ENCODE results near the gene SERINC5.
"Not testable (repeated sequence)": the region's sequence is repeated elsewhere in the genome, so short reads cannot be mapped to it uniquely, and the experiment has no call there.

SERINC5 gene

DNA sequence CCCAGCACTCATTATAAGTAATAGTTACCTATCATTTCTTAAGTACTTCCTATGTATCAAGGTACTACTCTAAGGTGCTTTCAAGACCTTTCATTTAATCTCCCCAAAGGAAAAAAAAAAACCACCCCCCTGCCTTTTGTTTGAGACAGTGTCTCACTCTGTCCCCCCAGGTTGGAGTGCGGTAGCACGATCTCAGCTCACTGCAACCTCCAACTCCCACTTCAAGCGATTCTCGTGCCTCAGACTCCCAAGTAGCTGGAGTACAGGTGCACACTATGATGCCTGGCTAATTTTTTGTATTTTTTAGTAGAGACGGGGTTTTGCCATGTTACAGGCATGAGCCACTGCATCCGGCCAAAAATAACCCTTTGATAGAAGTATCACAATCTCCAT, 29.9 kb downstream of the SERINC5 start:
- no peak for ATAC-seq

DNA sequence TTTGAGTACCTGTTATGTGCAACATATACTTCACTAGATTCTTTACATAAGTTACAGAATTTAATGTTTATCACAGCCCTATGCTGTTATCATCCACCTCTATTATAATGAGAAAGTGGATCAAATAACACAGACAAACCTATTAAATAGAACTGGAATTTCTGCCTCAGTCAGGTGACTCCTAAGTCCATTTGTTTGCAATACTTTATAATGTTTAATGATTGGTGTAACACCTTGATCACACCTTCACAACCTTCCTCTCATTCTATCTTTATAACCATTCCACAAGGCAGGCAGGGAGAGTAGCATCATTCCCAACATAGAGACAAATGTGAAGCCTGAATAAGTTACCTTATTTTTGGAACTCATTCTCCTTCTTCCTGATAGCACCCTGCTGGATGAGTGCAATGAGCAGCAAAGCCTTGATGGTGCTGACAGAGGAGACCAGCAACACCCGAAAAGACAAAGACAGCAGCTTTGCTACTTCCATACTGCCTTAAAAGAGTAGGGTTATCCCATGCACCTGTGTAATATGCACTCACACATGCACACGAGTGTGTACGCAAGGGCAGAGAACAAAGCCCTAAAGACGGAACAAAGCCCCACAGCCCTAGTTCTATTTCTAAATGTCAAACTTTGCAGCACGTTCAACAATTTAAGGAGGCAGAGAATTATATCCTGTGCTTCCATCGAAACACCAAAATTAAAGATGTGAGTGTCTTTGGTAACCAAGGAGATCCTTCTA, 30.5 kb downstream of the SERINC5 start:
- ATAC-seq = no peak

DNA sequence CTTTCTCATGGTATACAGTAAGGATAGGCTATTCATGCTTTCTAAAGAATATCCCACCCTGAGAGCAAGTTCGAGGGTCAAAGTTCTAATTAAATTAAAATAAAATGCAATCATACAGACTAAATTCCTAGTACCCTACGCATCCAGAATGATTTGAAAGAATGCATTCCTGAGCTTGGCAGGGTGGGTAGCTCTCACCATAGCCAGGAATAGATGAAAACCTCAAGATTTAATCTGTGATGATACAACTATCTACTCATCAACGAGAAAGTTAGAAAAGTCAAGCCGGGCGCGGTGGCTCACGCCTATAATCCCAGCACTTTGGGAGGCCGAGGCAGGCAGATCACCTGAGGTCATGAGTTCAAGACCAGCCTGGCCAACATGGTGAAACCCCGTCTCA, 32.3 kb downstream of the SERINC5 start:
- ATAC-seq = no peak

DNA sequence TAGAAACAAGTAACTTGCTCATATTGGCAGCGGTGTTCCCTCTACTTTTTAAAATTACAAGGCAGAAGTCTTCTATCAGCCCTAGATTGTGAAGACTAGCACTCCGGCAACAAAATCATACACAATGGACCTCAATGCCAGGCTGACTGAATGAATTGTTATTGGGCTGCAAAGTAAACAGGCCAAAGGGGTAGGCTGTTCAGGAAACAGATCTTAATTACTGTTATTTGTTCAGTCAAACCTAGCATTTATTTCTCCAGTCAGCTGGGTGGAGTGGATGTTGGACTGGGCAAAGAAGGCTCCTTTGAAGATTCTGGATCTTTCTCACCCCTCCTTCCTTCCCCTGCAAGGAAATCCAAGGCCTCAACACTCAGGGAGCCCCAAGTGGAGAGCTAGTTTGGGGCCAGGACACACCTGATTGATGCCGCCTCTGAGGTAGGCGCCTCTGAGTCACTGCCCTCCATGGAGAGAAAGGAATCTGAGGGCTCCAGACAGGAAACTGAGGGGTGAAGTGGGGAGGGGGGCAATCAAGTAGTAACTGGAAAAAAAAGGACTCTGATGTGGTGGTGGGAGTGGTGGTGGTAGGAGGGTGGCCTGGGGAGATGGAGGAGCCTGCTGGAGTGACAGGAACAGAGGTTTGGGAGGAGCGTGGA, 35.5 kb downstream of the SERINC5 start:
- ATAC-seq = no peak

DNA sequence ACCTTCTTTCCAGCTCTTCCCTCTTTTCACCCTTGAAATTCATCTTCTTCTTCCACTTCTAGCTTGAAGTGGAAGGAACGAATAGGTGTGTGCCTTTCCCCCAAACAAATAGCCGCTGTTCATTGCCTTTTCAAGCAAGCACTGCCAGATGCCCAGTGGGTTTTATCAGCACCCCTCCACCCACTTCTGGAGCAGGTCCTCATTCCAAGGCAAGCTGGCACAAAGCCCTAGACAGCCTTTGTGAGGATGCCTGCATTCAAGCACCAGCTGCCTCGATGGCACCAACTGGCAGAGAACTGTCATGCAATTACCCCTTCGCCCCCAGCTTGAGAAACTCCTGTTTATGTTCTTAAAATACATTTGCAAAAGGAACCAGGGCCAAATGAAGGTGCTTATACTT, 36.5 kb downstream of the SERINC5 start:
- no peak for ATAC-seq

DNA sequence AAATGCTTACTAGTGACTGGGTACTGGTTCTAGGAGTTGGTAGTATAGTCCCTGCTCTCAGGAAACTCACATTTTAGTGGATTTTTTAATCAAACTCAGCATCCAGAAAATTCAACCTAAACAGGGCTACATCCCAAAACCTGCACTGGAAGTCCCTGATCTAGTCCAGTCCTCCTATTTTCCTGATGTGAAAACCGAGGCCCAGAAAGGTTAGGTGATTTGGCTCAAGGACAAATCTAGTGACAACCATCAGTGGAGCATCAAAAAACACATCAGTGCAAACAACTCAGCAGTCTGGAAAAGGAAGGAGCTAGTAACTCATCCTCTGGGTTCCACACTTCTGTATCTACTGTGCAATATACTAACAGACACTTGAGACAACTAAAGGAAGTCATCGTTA, 38.2 kb downstream of the SERINC5 start:
- ATAC-seq = no peak

DNA sequence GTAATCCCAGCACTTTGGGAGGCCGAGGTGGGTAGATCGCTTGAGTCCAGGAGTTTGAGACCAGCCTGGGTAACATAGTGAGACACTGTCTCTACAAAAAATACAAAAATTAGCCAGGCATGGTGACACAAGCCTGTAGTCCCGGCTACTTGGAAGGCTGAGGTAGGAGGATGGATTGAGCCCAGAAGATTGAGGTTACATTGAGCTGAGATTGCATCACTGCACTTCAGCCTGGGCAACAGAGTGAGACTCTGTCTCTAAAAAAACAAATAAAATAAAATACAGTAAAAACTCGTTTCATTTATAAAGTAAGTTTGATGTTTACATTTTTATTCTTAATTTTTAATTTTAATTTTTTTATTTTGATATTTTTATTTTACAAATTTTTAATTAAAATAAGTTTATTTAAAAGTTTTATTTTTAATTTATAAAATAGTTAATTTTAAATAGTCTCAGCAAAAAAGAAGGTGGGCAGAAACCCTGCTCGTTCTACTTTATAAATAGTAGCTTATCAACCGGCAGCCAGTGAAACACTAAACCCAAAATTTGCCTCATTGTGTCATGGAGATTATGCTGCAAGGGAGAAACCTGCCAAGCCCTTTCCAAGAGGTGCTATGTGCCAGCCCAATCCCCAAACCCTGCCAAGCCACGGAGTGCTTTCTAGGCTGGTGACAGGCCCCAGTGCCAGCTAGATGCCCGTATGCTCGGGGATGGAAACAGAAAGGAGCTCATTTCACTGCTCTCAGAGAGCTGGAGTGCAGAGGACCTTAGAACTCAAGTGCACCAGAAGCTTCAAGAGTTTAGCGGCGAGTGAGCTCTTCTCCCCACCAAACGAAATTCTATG, 38.9 kb downstream of the SERINC5 start:
- no peak for ATAC-seq

DNA sequence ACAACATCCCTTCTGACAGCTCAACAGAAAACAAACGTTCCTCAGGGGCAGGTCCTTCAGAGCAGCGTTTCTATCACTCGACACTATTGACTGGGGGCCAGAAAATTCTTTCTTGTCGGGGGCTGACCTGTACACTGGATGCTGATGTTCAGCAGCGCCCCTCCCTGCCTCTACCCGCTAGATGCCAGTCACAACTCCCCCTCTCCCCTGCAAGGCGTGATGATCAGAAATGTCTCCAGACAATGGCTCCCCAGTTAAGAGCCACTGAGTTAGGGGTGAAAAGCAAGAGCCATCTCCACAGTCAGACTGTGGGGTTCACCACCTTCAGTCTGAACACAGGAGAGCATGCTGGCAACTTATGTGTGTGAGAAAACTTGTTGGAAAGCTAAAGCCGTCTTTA, 39.8 kb downstream of the SERINC5 start:
- peak in 1 of 2 donors; percentile 26 for ATAC-seq

DNA sequence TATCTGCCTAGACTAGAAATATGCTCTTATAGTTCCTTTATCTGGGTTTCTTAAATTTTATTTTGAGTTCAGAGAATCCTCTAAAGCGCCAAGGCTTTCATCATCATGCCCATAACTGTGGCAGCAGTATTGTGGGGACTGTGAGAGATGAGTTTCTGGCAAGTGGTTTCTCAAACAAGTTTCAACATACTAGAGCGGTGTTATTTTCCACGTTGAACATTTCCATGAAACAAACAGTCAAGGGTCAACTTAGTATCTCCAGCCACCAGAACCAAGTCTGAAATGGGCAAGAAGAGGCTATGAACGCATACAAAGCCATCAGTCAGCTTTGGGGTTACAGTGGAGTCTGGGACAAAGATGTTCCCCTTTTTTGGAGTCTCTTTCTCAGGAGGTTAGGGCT, 40.3 kb downstream of the SERINC5 start:
- no peak for ATAC-seq

DNA sequence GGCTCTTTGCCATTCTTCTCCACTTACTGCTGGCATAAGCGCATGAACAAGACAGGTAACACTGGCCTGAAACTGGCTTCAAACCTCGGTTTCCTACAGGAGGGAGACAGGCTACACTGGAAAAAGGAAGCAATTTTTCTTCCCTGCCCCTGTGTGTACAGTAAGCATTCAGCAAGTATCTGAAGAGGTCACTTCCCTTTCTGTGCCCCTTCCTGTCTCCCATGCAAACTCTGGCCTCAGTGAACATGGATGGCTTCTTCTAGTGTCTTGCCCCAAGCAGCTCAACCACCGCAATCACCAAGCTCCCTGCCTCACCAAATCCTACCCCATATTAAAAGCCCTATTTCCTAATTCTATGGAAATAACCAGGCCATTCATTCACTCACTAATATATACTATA, 42.4 kb downstream of the SERINC5 start:
- ATAC-seq = no peak

DNA sequence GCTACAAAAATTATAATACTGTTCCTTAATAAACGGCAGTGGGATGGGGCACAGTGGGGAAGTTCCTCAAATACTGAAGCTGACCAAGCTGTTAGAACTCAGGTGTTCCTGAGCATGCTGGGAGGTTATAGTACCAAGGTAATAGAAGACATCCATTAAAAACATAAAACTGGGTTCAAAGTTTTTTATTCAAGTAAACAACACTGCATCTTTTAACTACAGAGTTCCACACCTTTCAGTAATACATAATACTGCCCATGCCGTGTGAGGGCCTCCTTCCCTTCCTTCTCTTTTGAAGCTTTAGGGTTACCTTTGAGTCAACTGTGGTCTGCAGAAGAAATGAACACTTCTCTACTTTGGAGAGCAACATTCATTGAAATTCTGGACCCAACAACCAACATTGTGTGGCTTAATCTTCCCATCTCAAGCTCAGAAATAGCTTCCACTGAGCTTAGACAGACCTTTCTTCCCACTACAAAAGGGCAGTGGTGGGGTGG, 43.6 kb downstream of the SERINC5 start:
- ATAC-seq = peak in 1 of 2 donors; percentile 30

DNA sequence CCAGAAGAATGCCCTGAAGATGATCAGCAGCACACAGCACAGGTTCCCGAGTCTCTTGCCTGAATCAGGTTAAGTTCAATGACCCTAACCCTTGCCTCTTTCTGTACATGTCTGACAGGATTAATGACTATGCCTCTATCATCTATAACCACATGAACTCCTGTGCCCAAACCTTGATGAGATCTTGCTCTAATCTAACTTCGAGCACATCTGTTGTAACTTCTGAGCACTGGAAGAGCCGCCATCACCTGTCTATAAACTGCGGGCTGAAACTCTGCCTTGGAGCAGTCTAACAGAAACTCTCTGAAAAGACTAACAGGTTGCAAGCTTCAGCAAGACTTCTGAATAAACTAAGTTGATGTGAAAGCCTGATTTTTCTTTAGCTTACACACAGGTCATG, 44.5 kb downstream of the SERINC5 start:
- peak in 1 of 2 donors; percentile 5 for ATAC-seq

DNA sequence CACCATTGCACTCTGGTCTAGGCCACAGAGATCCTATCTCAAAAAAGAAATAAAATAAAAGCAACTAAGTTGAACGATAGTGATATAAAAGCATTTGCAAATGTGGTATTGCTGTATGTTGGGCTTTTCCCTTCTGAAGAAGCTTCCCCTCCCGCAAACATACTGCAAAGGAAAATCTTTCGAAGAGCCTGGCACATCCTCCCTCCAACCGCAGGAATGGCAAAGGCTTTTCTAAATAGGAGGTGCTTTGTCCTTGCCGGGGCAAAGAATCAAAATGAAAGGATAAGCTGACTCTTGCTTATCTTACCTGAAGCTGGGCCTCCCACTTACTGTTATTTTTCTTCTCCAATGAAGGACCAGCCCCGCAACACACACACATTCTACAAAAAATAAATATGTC, 45.8 kb downstream of the SERINC5 start:
- ATAC-seq = no peak

DNA sequence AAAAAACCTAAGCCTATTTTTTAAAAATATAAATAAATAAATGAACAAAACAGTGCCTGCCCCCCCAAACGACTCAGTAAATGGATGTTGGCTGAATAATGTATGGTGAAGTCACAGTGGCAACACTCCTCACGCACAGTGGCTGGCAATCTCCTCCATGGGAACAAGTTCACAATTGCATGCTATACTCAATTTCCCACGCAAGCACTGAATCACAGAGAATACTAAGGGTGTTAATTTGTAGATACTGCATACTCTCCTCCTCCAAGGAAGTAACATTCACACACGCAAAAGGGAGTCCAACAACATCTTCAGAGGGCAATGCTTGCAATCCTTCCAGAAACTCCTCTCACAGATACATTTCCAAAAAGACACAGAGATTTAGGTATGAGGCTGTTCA, 47.5 kb downstream of the SERINC5 start:
- no peak for ATAC-seq

DNA sequence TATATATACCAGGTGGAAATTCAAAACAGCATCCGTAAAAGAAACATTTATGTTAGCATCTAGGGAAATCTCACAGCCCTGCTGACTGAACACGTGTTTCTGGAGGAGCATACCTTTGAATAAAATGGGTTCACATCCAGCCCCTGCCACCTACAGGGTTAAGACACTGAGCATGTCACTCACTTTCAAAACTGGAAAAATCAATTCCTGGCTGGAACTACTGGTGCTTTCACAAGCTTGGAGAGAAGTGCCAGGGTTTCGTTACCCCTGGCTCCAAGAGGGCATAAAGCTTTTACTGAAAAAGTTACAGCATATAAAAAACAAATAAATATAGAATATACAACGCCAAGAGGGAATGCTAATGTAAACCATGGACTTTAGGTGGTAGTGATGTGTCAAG, 48.0 kb downstream of the SERINC5 start:
- no peak for ATAC-seq

DNA sequence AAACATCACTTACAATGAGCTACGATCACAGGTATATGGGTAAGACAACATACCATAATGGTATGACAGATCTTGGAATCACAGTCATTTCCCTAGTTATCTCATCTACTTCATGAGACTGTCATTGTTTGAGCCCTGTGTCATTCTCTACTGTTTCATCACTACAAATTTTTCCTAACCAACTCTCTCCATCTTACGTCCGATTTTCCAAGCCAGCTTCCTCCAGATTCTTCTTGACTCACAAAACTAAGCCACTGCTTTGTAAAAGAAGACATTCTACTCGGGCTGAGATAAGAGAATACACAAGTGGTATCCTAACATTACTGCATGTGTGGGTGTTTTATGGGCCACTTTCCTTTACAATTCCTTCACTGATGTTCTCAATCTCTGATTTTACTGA, 49.6 kb downstream of the SERINC5 start:
- peak; percentile 80 to 89 for ATAC-seq

DNA sequence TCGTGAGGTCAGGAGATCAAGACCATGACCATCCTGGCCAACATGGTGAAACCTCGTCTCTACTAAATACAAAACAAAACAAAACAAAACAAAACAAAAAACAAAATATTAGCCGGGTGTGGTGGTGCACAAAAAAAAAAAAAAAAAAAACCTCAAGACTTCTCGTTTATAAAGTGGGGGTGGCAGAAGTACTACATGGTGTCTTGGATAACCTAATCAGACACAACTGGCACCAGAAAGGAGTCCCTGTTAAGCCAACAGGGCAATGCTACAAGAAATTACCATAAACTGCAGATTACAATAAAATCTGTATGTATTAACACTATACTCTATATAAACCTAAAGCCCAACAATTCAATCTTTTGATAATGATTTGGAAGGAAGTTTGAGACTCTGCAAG, 50.0 kb downstream of the SERINC5 start:
- ATAC-seq = no peak

DNA sequence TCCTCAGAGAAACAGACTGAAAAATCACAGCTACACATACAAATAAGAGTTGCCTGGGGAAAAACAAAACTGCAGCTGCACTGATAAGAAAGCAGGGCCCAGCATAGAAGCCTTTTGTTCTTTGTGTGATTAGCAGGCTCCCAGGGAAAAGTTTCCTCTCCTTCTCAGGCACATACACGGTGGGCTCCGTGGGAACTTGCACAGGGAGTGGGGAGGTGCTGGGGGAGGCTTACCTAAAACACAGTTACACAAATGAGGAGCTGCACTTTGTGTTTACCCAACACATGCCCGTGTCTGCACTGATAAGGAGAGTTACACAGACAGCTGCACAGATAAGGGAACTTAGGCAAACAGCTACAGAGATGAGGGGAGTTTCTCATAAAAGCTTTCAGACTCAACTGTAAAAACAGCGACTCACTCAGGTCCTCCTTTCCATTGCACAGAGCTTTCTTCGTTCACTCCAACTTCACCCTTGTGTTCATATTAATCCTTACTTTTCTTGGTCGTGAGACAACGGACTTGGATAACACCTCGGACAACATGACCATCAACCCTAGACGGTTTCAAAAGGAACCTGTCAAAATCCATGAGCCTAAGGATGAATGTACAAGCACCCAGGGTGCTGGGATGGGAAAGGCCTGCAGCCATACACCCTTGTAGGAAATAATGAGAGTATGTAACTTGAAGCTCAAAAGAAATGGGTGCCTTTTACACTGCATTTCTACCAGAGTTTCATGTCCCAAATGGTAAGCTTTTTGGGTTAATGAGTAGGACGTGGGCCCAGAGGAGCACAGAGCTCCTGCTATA, 50.8 kb downstream of the SERINC5 start:
- peak; percentile 52 to 53 for ATAC-seq

DNA sequence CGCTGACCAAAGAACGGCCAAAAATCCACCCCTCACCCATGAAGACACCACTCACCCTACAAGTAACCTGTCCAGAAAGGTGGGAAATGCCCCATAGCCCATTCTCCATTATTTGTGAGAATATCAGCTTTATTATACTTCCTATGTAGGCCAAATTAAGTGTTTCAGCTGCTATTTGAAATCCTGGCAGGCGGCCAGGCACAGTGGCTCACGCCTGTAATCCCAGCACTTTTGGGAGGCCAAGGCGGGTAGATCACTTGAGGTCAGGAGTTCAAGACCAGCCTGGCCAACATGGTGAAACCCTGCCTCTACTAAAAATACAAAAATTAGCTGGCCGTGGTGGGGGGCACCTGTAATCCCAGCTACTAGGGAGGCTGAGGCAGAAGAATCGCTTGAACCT, 54.1 kb downstream of the SERINC5 start:
- ATAC-seq = not testable (repeated sequence)

DNA sequence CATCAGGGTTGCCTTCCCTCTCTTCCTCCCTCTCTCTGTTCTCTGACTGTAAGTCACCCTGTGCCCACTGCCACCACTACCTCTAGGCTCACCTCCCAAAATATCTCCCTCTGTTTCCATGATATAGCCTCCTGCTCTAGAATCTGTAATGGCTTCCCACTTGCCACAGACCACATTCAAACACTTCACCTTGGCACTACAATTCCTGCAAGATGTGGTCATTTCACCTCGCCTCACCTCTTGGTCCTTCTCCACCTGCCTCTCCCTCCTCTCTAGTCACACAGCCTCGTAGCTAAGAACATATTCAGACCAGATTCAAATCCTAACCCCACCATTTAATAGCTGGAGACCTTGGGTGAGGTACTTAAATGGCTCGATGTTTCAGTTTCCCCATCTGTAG, 56.9 kb downstream of the SERINC5 start:
- ATAC-seq = no peak

DNA sequence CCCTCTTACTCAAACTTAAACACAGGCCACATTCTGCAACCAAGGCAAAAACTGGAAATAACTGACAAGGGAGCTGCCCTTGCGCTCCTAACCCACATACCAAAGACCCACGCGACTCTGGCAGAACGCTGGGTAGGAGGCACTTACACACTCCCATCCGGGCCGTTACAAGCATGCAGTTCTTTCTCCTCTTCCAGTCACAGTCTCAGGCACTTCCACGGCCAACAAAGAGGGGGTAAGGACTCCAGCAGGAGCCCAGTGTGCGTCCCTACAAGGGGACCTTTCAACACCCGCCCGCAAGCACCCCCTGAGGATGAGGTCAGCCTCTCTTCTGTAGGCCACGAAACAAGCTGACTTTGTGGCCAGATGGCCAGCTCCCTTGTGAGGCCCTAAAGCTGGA, 57.4 kb downstream of the SERINC5 start:
- ATAC-seq = no peak

DNA sequence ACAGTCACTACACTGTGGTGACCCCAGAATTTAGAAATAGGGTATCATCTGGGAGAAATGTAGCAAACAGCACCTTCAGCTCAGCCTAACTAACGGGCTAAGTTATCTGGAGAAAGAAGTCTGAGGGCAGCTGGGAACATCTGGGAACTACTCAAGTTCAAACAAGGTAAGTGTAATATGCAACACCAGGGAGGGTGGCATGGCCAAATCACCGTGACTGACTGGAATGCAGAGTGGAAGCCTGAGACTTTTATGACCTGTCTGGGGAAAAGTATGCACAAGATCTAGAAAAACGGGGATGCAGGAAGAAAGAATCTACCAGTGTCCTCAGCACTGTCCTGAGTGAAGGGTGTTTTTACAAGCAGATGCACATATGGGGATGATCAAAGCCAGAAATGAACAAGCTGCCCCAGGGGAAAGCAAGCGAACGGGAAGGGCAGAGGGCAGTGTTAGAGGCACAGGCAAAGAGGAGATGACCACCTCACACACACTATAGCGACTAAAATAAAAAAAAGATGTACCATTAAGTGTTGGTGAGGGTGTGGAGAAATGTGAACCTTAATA, 59.9 kb downstream of the SERINC5 start:
- no peak for ATAC-seq
